Pancreas (tissue), 10 donors: ENCODE data around the gene ZP2. TPM values are rescaled to one million over a fixed set of nuclear protein-coding genes. Genes with fewer than 3 reads are reported as not detected.

Experiments used
- ATAC-seq, 4 donors: fragments of 200-7000 bp; cut with Tn5 transposase; one replicate each; pipeline versions ENCODE4 v1.8.0 to v1.9.1; 2020; ENCODE audit warnings: mild to moderate bottlenecking in 4 of 4, moderate library complexity in 4 of 4
- DNase-seq, 6 donors: peaks; one replicate each; pipeline ENCODE4 v3.0.0-alpha.2; 2020
- FAIRE-seq: peaks from 2 replicates; lab custom pipeline; 2012; peaks lifted over from hg19 to GRCh38; lab: Jason Lieb, UNC
- H3K27ac ChIP-seq, 4 donors: fragments of 200-600 bp; sonication (generic); 1 replicate in 3 of 4; 2 replicates in 1 of 4; pipeline versions ENCODE4 v1.5.0 to v1.8.0; 2020
- H3K27me3 ChIP-seq, 4 donors: fragments of 200-600 bp; one replicate each; pipeline ENCODE4 v1.8.0; 2021
- H3K36me3 ChIP-seq, 3 donors: fragments of 200-600 bp; sonication (generic) in 1 of 3; one replicate each; pipeline versions ENCODE4 v1.5.0 to v1.8.0; 2020 to 2021
- H3K4me1 ChIP-seq, 3 donors: fragments of 200-600 bp; one replicate each; pipeline ENCODE4 v1.8.0; 2021
- H3K4me3 ChIP-seq, 4 donors: fragments of 200-600 bp; sonication (generic) in 2 of 4; one replicate each; pipeline versions ENCODE4 v1.5.0 to v1.8.0; 2020 to 2021
- H3K9me3 ChIP-seq, 4 donors: fragments of 200-600 bp; one replicate each; pipeline ENCODE4 v1.8.0; 2021
- CTCF ChIP-seq, 4 donors: fragments of 200-600 bp; sonication (generic) in 3 of 4; IDR thresholded peaks; one replicate each; pipeline versions ENCODE4 v1.5.0 to v1.8.0; 2021; ENCODE audit warnings: antibody characterized with exemption in 4 of 4
- WGBS, 2 donors: extraction: QIAGEN DNeasy Blood & Tissue Kit; methylation state at CpG; one replicate each; pipeline ENCODE4 v1.1.7; 2013; 5-methylcytosine and 5-hydroxymethylcytosine counted together
- intact Hi-C, 3 donors: fragments of 100-400 bp; cut with DNase I; formaldehyde crosslinking; loops; one replicate each; pipeline versions ENCODE4 v1.11.1 to v1.14.2; 2022
- polyA plus RNA-seq, 2 donors: library from polyadenylated mRNA; stranded (reverse); fragments of 200-250 nt; gene quantifications; one replicate each; pipeline ENCODE4 v1.2.3, GENCODE V29; 2013
- total RNA-seq, 6 donors: library from RNA; stranded (reverse); fragmentation: NEBNext Ultra II Directional in 4 of 6; extraction: Animal tissue kit (Norgen Biotek cat#: 25700) in 4 of 6; gene quantifications; one replicate each; pipeline versions ENCODE4 v1.2.1 to v1.2.4, GENCODE V29; 2021 to 2023
- donor health status: healthy with polysubstance abuse.
- donor health status: DM: no; HTN: no; CAD: no; lungs with moderate emphysema.
- donor health status: DM: no; HTN: no; CAD: no.
- donor health status: control.
- donor health status: control.
- donor health status: Bipolar disorder and iron deficiency.
- donor health status: DM: yes; HTN: yes; CAD: no.
- donor health status: DM: no; HTN: no; CAD: no.
- donor health status: DM: no; HTN: no; CAD: no.
- donor health status: DM: yes; HTN: yes; CAD: no.

The ZP2 gene
- total and polyA plus RNA-seq, 8 donors = not detected

GRCh38 chr16:21167929-21168602, 43.3 kb downstream of the ZP2 start:
- H3K36me3 ChIP-seq = peaks cover 0 to 27% (median 0%) of the 10 kb centered on the region in 3 donors
- peaks cover 5 to 6% (median 5%) of the 10 kb centered on the region in 3 donors for H3K4me1 ChIP-seq
- TF ChIP-seq CTCF (IDR thresholded peaks at IDR 0.05) = no peak
- H3K4me3 ChIP-seq = no peak overlapping the region
- ATAC-seq = no peak
- no peaks in the 10 kb centered on the region for H3K27me3 ChIP-seq
- no peak overlapping the region for H3K27ac ChIP-seq
- 97 to 98% methylated on average over 12 of the region's 12 CpGs for WGBS, 2 donors
- FAIRE-seq = no peak
- intact Hi-C loops = no loop called here
- no peak for DNase-seq
- no peaks in the 10 kb centered on the region for H3K9me3 ChIP-seq

GRCh38 chr16:21167360-21167759, 44.0 kb downstream of the ZP2 start:
- H3K27ac ChIP-seq = no peak overlapping the region
- H3K27me3 ChIP-seq = no peaks in the 10 kb centered on the region
- intact Hi-C loops = no loop called here
- no peak for DNase-seq
- H3K4me1 ChIP-seq = peaks cover 11 to 13% (median 12%) of the 10 kb centered on the region in 3 donors
- no peaks in the 10 kb centered on the region for H3K9me3 ChIP-seq
- no peak for ATAC-seq
- H3K4me3 ChIP-seq = no peak overlapping the region
- 95 to 96% methylated on average over 9 of the region's 9 CpGs for WGBS, 2 donors
- no peak for TF ChIP-seq CTCF (IDR thresholded peaks at IDR 0.05)
- FAIRE-seq = no peak
- peaks cover 0 to 20% (median 0%) of the 10 kb centered on the region in 3 donors for H3K36me3 ChIP-seq

GRCh38 chr16:21166561-21166961, 44.8 kb downstream of the ZP2 start:
- ATAC-seq = no peak
- WGBS, 2 donors = 91 to 95% methylated on average over 9 of the region's 9 CpGs
- intact Hi-C loops = no loop called here
- H3K27ac ChIP-seq = no peak overlapping the region
- no peak for FAIRE-seq
- no peak for DNase-seq
- no peaks in the 10 kb centered on the region for H3K27me3 ChIP-seq
- peaks cover 0 to 12% (median 0%) of the 10 kb centered on the region in 3 donors for H3K36me3 ChIP-seq
- no peak for TF ChIP-seq CTCF (IDR thresholded peaks at IDR 0.05)
- H3K4me3 ChIP-seq = no peak overlapping the region
- peaks cover 11 to 15% (median 13%) of the 10 kb centered on the region in 3 donors for H3K4me1 ChIP-seq
- no peaks in the 10 kb centered on the region for H3K9me3 ChIP-seq

- Histone ChIP-seq H3K4me1 (peaks cover 15 to 26% (median 19%) of the 10 kb centered on the region in 3 donors), H3K27me3 (no peaks in the 10 kb centered on the region), H3K27ac (no peak overlapping the region), H3K9me3 (no peaks in the 10 kb centered on the region), H3K4me3 (no peak overlapping the region), H3K36me3 (no peaks in the 10 kb centered on the region)
- ATAC-seq = peak in 2 of 4 donors; percentile 39 to 51
- WGBS, 2 donors = 87 to 91% methylated on average over 7 of the region's 7 CpGs
- DNase-seq = no peak
- FAIRE-seq = no peak
- no peak for TF ChIP-seq CTCF (IDR thresholded peaks at IDR 0.05)
- intact Hi-C loops = no loop called here
Measured at GRCh38 chr16:21164521-21165168, 46.7 kb downstream of the ZP2 start.

- no peak for ATAC-seq
- Histone ChIP-seq H3K27me3 (no peaks in the 10 kb centered on the region), H3K9me3 (no peaks in the 10 kb centered on the region), H3K4me1 (peaks cover 15 to 26% (median 19%) of the 10 kb centered on the region in 3 donors), H3K36me3 (no peaks in the 10 kb centered on the region), H3K4me3 (no peak overlapping the region), H3K27ac (no peak overlapping the region)
- TF ChIP-seq CTCF (IDR thresholded peaks at IDR 0.05) = no peak
- FAIRE-seq = no peak
- 65 to 72% methylated on average over 4 of the region's 4 CpGs for WGBS, 2 donors
- intact Hi-C loops = no loop called here
- DNase-seq = no peak
Measured at GRCh38 chr16:21163576-21163975, 47.8 kb downstream of the ZP2 start.
